HG03520 (cell line): ENCODE results near the gene ZSCAN5C.

ENCODE experiments used
- ATAC-seq: cut with Tn5 transposase; IDR thresholded peaks from one replicate; pipeline ENCODE4 v1.9.1; 2021; ENCODE audit warnings: mild to moderate bottlenecking, moderate library complexity; ENCODE audit not compliant: unreplicated experiment

ZSCAN5C gene

DNA sequence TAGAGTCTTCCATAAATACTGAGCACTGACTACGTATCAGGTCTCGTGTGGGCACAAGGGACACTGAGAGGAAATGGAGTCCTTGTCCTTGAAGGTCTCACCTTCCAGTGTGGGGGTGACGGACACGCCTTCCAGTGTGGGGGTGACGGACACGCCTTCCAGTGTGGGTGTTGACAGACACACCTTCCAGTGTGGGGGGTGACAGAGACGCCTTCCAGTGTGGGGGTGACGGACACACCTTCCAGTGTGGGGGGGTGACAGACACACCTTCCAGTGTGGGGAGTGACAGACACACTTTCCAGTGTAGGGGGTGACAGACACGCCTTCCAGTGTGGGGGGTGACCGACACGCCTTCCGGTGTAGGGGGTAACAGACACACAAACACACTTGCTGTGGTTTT, 56.2 kb downstream of the ZSCAN5C start:
- ATAC-seq = no peak
